K562 (cell line): ENCODE results near the gene FUT2. TPM values are rescaled to one million over a fixed set of nuclear protein-coding genes. Genes with fewer than 3 reads are reported as not detected.

ENCODE experiments used
- BCOR ChIP-seq: fragments of 450-650 bp; IDR thresholded peaks from 2 replicates; pipeline ENCODE4 v1.6.1; 2016
- FOXJ2 ChIP-seq: fragments of 200-800 bp; sonication (Bioruptor generic); IDR thresholded peaks from 2 replicates; pipeline ENCODE4 v1.6.1; 2016; ENCODE audit warnings: missing genetic modification characterization, missing compliant biosample characterization
- GABPA ChIP-seq: fragments of 200-800 bp; sonication (Bioruptor generic); conservative IDR thresholded peaks from 2 replicates; pipeline ENCODE4 v1.6.1; 2016; ENCODE audit warnings: low read depth, missing genetic modification characterization, missing compliant biosample characterization
- KLF16 ChIP-seq: IDR thresholded peaks from 2 replicates; pipeline ENCODE4 v1.6.1; 2016; ENCODE audit warnings: antibody characterized with exemption
- RBM25 ChIP-seq: fragments of 200-400 bp; formaldehyde crosslinking; IDR thresholded peaks from 2 replicates; pipeline ENCODE4 v1.6.1; 2018; ENCODE audit warnings: low read length, low read depth, moderate library complexity; ENCODE audit not compliant: severe bottlenecking
- ZNF24 ChIP-seq: fragments of 450-650 bp; IDR thresholded peaks from 2 replicates; pipeline ENCODE4 v1.6.1; 2016
- polyA plus RNA-seq, 8 experiments: library from polyadenylated mRNA; depleted of rRNA in 4 of 8; stranded (reverse) in 5 of 8; unstranded in 3 of 8; fragments of >200 nt; fragmentation: Nextera tagmentation in 2 of 8; fragmentation: Illumina TruSeq in 1 of 8; extraction: Ambion mirVana in 2 of 8; extraction: Trizol in 1 of 8; gene quantifications; 2 replicates each; pipeline versions ENCODE4 v1.2.1 to v1.2.3, GENCODE V29; 2011 to 2014; ENCODE audit warnings: inconsistent platforms in 1 of 8, missing spikeins in 1 of 8
- total RNA-seq, 7 experiments: library from RNA; depleted of rRNA in 6 of 7; stranded (reverse); fragments of >200 nt in 6 of 7; fragmentation: Illumina TruSeq in 2 of 7; extraction: Trizol in 2 of 7; gene quantifications; 2 replicates each; pipeline versions ENCODE4 v1.2.1 to v1.2.3, GENCODE V29; 2011 to 2021; ENCODE audit warnings: low replicate concordance in 1 of 7
- TF ChIP-seq, protein P1 (sequence below), 3 experiments: fragments of 200-800 bp in 1 of 3; fragments of 250-450 bp in 1 of 3; fragments of 450-650 bp in 1 of 3; sonication (Bioruptor Pico) in 1 of 3; sonication (Bioruptor generic) in 1 of 3; formaldehyde crosslinking in 1 of 3; IDR thresholded peaks; 2 replicates each; pipeline versions ENCODE4 v1.6.1 to v1.8.0; 2016 to 2022; ENCODE audit warnings: mild to moderate bottlenecking in 2 of 3, missing genetic modification characterization in 2 of 3, missing compliant biosample characterization in 1 of 3, moderate library complexity in 1 of 3
- TF ChIP-seq, protein P2 (sequence below): fragments of 200-800 bp; sonication (Bioruptor generic); IDR thresholded peaks from 2 replicates; pipeline ENCODE4 v1.6.1; 2016; ENCODE audit warnings: missing genetic modification characterization, missing compliant biosample characterization
- TF ChIP-seq, protein P3 (sequence below): fragments of 450-650 bp; IDR thresholded peaks from 2 replicates; pipeline ENCODE4 v1.6.1; 2016; ENCODE audit warnings: low read depth

FUT2 gene
- total and polyA plus RNA-seq, 9 of the 15 experiments (the other 6 are each of a cell fraction or from before 2014, with no cell fraction given): 0.03 to 0.04 TPM; not detected in 7

DNA sequence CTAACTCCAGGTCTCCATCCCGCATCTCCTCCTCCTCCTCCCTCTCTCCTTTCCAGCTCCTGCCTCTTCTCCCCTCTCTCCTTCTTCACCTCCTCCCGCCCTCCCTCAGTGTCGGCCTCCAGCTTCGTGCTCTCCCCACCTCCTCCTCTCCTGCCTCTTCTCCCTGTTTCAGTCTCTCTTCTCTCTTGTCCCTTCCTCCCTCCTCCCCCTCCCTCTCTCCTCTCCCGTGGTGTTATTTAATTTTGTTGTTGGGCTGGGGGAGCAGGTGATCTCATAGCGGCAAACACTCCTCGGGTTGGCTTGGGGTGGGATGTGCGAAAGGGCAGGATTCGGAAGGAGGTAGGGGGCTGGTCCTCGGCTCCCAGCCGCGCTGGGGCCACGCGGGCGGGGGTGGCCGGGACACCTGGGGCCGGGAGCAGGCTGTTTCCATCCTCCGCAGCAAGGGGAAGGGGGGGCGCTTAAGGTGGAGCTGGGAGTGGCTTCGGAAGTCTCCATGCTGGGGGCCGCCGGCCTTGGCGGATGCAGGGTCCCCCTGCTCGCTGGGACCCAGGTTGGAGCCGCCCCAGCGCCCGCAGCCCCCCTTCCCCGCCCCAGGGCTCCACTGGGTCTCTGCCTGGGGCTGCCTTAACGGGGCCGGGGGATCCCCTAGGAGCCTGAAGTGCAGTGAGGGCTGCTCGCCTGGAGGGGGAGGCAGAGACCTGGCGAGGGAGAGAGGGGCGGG is 49.6 kb upstream of the FUT2 start, which contains the start of gene CA11 (continued):
- TF ChIP-seq, protein P1, sequence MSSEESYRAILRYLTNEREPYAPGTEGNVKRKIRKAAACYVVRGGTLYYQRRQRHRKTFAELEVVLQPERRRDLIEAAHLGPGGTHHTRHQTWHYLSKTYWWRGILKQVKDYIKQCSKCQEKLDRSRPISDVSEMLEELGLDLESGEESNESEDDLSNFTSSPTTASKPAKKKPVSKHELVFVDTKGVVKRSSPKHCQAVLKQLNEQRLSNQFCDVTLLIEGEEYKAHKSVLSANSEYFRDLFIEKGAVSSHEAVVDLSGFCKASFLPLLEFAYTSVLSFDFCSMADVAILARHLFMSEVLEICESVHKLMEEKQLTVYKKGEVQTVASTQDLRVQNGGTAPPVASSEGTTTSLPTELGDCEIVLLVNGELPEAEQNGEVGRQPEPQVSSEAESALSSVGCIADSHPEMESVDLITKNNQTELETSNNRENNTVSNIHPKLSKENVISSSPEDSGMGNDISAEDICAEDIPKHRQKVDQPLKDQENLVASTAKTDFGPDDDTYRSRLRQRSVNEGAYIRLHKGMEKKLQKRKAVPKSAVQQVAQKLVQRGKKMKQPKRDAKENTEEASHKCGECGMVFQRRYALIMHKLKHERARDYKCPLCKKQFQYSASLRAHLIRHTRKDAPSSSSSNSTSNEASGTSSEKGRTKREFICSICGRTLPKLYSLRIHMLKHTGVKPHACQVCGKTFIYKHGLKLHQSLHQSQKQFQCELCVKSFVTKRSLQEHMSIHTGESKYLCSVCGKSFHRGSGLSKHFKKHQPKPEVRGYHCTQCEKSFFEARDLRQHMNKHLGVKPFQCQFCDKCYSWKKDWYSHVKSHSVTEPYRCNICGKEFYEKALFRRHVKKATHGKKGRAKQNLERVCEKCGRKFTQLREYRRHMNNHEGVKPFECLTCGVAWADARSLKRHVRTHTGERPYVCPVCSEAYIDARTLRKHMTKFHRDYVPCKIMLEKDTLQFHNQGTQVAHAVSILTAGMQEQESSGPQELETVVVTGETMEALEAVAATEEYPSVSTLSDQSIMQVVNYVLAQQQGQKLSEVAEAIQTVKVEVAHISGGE (CRISPR knock-in tag; IDR thresholded peaks at IDR 0.05): no peak
- TF ChIP-seq GABPA (tag): no peak
- TF ChIP-seq RBM25: no peak
- TF ChIP-seq, protein P2, sequence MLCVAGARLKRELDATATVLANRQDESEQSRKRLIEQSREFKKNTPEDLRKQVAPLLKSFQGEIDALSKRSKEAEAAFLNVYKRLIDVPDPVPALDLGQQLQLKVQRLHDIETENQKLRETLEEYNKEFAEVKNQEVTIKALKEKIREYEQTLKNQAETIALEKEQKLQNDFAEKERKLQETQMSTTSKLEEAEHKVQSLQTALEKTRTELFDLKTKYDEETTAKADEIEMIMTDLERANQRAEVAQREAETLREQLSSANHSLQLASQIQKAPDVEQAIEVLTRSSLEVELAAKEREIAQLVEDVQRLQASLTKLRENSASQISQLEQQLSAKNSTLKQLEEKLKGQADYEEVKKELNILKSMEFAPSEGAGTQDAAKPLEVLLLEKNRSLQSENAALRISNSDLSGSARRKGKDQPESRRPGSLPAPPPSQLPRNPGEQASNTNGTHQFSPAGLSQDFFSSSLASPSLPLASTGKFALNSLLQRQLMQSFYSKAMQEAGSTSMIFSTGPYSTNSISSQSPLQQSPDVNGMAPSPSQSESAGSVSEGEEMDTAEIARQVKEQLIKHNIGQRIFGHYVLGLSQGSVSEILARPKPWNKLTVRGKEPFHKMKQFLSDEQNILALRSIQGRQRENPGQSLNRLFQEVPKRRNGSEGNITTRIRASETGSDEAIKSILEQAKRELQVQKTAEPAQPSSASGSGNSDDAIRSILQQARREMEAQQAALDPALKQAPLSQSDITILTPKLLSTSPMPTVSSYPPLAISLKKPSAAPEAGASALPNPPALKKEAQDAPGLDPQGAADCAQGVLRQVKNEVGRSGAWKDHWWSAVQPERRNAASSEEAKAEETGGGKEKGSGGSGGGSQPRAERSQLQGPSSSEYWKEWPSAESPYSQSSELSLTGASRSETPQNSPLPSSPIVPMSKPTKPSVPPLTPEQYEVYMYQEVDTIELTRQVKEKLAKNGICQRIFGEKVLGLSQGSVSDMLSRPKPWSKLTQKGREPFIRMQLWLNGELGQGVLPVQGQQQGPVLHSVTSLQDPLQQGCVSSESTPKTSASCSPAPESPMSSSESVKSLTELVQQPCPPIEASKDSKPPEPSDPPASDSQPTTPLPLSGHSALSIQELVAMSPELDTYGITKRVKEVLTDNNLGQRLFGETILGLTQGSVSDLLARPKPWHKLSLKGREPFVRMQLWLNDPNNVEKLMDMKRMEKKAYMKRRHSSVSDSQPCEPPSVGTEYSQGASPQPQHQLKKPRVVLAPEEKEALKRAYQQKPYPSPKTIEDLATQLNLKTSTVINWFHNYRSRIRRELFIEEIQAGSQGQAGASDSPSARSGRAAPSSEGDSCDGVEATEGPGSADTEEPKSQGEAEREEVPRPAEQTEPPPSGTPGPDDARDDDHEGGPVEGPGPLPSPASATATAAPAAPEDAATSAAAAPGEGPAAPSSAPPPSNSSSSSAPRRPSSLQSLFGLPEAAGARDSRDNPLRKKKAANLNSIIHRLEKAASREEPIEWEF (CRISPR knock-in tag): no peak
- TF ChIP-seq KLF16: peak; percentile 69
- TF ChIP-seq BCOR: peak; percentile 88
- no peak for TF ChIP-seq ZNF24
- TF ChIP-seq, protein P3, sequence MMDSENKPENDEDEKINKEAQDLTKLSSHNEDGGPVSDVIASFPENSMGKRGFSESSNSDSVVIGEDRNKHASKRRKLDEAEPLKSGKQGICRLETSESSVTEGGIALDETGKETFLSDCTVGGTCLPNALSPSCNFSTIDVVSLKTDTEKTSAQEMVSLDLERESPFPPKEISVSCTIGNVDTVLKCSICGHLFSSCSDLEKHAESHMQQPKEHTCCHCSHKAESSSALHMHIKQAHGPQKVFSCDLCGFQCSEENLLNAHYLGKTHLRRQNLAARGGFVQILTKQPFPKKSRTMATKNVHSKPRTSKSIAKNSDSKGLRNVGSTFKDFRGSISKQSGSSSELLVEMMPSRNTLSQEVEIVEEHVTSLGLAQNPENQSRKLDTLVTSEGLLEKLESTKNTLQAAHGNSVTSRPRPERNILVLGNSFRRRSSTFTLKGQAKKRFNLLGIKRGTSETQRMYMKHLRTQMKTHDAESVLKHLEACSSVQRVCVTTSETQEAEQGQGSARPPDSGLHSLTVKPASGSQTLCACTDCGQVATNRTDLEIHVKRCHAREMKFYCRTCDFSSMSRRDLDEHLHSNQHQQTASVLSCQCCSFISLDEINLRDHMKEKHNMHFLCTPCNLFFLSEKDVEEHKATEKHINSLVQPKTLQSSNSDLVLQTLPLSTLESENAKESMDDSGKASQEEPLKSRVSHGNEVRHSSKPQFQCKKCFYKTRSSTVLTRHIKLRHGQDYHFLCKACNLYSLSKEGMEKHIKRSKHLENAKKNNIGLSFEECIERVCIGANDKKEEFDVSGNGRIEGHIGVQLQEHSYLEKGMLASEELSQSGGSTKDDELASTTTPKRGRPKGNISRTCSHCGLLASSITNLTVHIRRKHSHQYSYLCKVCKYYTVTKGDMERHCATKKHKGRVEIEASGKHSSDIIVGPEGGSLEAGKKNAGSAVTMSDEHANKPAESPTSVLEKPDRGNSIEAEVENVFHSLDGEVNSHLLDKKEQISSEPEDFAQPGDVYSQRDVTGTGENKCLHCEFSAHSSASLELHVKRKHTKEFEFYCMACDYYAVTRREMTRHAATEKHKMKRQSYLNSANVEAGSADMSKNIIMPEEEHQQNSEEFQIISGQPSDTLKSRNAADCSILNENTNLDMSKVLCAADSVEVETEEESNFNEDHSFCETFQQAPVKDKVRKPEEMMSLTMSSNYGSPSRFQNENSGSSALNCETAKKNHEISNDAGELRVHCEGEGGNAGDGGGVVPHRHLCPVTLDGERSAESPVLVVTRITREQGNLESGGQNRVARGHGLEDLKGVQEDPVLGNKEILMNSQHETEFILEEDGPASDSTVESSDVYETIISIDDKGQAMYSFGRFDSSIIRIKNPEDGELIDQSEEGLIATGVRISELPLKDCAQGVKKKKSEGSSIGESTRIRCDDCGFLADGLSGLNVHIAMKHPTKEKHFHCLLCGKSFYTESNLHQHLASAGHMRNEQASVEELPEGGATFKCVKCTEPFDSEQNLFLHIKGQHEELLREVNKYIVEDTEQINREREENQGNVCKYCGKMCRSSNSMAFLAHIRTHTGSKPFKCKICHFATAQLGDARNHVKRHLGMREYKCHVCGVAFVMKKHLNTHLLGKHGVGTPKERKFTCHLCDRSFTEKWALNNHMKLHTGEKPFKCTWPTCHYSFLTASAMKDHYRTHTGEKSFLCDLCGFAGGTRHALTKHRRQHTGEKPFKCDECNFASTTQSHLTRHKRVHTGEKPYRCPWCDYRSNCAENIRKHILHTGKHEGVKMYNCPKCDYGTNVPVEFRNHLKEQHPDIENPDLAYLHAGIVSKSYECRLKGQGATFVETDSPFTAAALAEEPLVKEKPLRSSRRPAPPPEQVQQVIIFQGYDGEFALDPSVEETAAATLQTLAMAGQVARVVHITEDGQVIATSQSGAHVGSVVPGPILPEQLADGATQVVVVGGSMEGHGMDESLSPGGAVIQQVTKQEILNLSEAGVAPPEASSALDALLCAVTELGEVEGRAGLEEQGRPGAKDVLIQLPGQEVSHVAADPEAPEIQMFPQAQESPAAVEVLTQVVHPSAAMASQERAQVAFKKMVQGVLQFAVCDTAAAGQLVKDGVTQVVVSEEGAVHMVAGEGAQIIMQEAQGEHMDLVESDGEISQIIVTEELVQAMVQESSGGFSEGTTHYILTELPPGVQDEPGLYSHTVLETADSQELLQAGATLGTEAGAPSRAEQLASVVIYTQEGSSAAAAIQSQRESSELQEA: peak; percentile 57; the same call in 1 of the 2 replicates
- peak; percentile 44; the same call in 1 of the 2 replicates for TF ChIP-seq FOXJ2 (tag)
